SK-N-MC (cell line): Measurements from ENCODE around the gene MARVELD3.

ENCODE experiments used
- EZH2 ChIP-seq: fragments of 200-600 bp; sonication (generic); IDR thresholded peaks from one replicate; pipeline ENCODE4 v1.6.1; 2017; ENCODE audit warnings: antibody characterized with exemption
- FOXP2 ChIP-seq: optimal IDR thresholded peaks from 2 replicates; pipeline ENCODE3; 2011; ENCODE audit warnings: mild to moderate bottlenecking, moderate library complexity; ENCODE audit not compliant: insufficient read depth; ENCODE audit errors: extremely low read length, control extremely low read depth
- POLR2AphosphoS5 ChIP-seq: IDR thresholded peaks from 2 replicates; pipeline ENCODE4 v1.6.1; 2012; ENCODE audit warnings: mild to moderate bottlenecking, low read depth, low read length, borderline replicate concordance

DNA sequence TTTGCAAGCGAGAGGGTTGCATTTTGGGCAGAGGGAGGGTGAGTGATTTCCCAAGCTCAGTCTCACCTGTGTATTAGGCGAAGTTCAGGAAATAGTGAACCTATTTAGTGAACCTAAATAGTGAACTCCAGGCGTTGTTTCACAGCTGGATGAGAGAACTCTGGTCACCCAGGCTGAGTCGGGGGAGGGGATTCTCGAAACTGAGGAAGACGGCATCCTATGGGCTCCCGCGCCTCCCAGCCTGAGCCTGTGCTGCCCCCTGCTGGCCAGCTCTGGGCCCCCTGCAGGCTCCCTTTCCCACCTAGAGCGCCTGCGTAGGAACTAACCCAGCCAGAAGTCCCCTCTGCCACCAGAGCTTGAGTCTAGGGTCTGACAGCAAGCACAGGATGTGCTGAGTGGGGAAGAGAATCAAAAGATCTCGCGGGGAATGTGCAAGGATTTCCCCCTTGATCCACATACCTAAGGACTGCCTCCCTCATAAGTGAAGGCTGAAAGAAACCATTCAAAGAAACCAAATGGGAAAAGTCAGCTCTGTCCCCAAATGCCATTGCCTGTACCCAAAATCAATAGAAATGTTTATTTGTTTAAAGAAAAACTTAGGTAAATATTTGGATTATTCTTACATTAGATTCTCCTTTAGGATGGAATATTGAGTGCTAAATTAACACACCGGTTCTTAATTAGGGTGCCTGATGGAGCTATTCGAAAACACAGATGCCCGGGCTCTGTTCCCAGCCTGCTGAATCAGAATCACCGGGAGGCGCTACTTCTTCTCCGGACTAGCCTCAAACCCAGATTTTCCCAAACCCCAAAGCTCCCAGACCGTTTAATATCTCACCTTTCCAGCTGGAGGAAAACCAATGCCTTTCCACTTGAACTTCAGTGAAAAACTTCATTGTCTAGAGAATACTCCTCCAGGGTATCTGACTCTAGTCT is 14.8 kb upstream of the MARVELD3 start:
- TF ChIP-seq EZH2: no peak
- no peak for TF ChIP-seq POLR2AphosphoS5
- no peak for TF ChIP-seq FOXP2
